C4-2B (cell line): ENCODE measurements around the gene ATP8B4.

ENCODE experiments used
- CTCF ChIP-seq: fragments of 450-650 bp; conservative IDR thresholded peaks from 2 replicates; pipeline ENCODE4 v1.5.1; 2017; ENCODE audit warnings: mild to moderate bottlenecking
- ZFX ChIP-seq: fragments of 450-650 bp; IDR thresholded peaks from 2 replicates; pipeline ENCODE4 v1.6.1; 2017

- no peak for TF ChIP-seq CTCF
- no peak for TF ChIP-seq ZFX
These were observed 35.5 kb downstream of the ATP8B4 start for GRCh38 chr15:50083424-50084025.
